ENCODE results near the gene TAF10.
A peak's percentile ranks its signal among the peaks of the same experiment; 100 is the strongest.

Gene TAF10

GRCh38 chr11:6583584-6583983 lies 28.4 kb downstream of the TAF10 start:
- no peak for DNase-seq (ENCODE audit: low spot score)

GRCh38 chr11:6579681-6580080 lies 32.3 kb downstream of the TAF10 start:
- DNase-seq (ENCODE audit: low spot score) = no peak

GRCh38 chr11:6578134-6578533 lies 33.9 kb downstream of the TAF10 start:
- DNase-seq (ENCODE audit: low spot score) = no peak

- peak; percentile 95 for DNase-seq (ENCODE audit: low spot score)
These were observed 35.3 kb downstream of the TAF10 start for GRCh38 chr11:6576471-6577373.

GRCh38 chr11:6574816-6575715 lies 37.0 kb downstream of the TAF10 start:
- no peak for DNase-seq (ENCODE audit: low spot score)

- DNase-seq (ENCODE audit: low spot score) = no peak
These were observed 39.8 kb downstream of the TAF10 start for GRCh38 chr11:6572215-6572614.

- no peak for DNase-seq (ENCODE audit: low spot score)
These were observed 40.5 kb downstream of the TAF10 start for GRCh38 chr11:6571434-6572008.

GRCh38 chr11:6570691-6571427 lies 41.2 kb downstream of the TAF10 start:
- DNase-seq (ENCODE audit: low spot score) = no peak

GRCh38 chr11:6569706-6570105 lies 42.3 kb downstream of the TAF10 start:
- no peak for DNase-seq (ENCODE audit: low spot score)

GRCh38 chr11:6568191-6568918 lies 43.7 kb downstream of the TAF10 start:
- peak; percentile 50 for DNase-seq (ENCODE audit: low spot score)

GRCh38 chr11:6567371-6567745 lies 44.7 kb downstream of the TAF10 start:
- DNase-seq (ENCODE audit: low spot score) = no peak

GRCh38 chr11:6566704-6567370 lies 45.2 kb downstream of the TAF10 start:
- DNase-seq (ENCODE audit: low spot score) = no peak

- no peak for DNase-seq (ENCODE audit: low spot score)
These were observed 45.9 kb downstream of the TAF10 start for GRCh38 chr11:6565988-6566703.

- DNase-seq (ENCODE audit: low spot score) = no peak
These were observed 46.7 kb downstream of the TAF10 start for GRCh38 chr11:6565325-6565724.

- no peak for DNase-seq (ENCODE audit: low spot score)
These were observed 48.3 kb downstream of the TAF10 start for GRCh38 chr11:6563667-6564066.

- no peak for DNase-seq (ENCODE audit: low spot score)
These were observed 48.8 kb downstream of the TAF10 start for GRCh38 chr11:6563121-6563619.

GRCh38 chr11:6561288-6561687 lies 50.7 kb downstream of the TAF10 start:
- no peak for DNase-seq (ENCODE audit: low spot score)
